ENCODE data around the gene IQCM.

GRCh38 chr4:149493492-149493891 lies 322.2 kb downstream of the IQCM start:
- TF ChIP-seq, protein P1, sequence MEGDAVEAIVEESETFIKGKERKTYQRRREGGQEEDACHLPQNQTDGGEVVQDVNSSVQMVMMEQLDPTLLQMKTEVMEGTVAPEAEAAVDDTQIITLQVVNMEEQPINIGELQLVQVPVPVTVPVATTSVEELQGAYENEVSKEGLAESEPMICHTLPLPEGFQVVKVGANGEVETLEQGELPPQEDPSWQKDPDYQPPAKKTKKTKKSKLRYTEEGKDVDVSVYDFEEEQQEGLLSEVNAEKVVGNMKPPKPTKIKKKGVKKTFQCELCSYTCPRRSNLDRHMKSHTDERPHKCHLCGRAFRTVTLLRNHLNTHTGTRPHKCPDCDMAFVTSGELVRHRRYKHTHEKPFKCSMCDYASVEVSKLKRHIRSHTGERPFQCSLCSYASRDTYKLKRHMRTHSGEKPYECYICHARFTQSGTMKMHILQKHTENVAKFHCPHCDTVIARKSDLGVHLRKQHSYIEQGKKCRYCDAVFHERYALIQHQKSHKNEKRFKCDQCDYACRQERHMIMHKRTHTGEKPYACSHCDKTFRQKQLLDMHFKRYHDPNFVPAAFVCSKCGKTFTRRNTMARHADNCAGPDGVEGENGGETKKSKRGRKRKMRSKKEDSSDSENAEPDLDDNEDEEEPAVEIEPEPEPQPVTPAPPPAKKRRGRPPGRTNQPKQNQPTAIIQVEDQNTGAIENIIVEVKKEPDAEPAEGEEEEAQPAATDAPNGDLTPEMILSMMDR (IDR thresholded peaks at IDR 0.05): no peak
- no peak for TF ChIP-seq POLR2A (IDR thresholded peaks at IDR 0.05)

Data from heart left ventricle (tissue), 13 donors.